HCT116 (cell line): ENCODE measurements around the gene NAA80. TPM values are rescaled to one million over a fixed set of nuclear protein-coding genes. Genes with fewer than 3 reads are reported as not detected.
A peak's percentile ranks its signal among the peaks of the same experiment; 100 is the strongest.

ENCODE experiments used
- ATAC-seq: fragments of 200-7000 bp; cut with Tn5 transposase; 2 replicates; pipeline ENCODE4 v1.9.1; 2020; ENCODE audit warnings: mild to moderate bottlenecking, moderate library complexity
- BruUV-seq: library from RNA; stranded (reverse); fragments of 400-500 nt; replicated peaks from 2 replicates; lab custom pipeline; 2021; lab: Mats Ljungman, UMichigan
- CTCF ChIA-PET: fragments of 300-600 bp; sonication (Branson Sonifier 250); formaldehyde crosslinking; loops from one replicate; lab custom pipeline; 2021; ENCODE audit warnings: antibody characterized with exemption; lab: Charles Lee
- POLR2A ChIA-PET: fragments of 300-600, 350-600 bp; sonication (Branson Sonifier 250); formaldehyde crosslinking; loops from one replicate; lab custom pipeline; 2021; ENCODE audit warnings: antibody characterized with exemption; lab: Charles Lee
- RAD21 ChIA-PET, 2 experiments: fragments of 300-600 bp; sonication (Branson Sonifier 250); formaldehyde crosslinking; loops; one replicate each; lab custom pipeline; 2023; ENCODE audit warnings: low total read pairs in 2 of 2; ENCODE audit not compliant: uncharacterized antibody in 2 of 2, unreplicated experiment in 2 of 2, low non-redundant PET in 1 of 2; lab: Charles Lee
- DNase-seq: peaks from one replicate; pipeline ENCODE4 v3.0.0-alpha.2; 2010; ENCODE audit warnings: low read depth, low spot score
- H2AFZ ChIP-seq: fragments of 200-600 bp; shearing (Covaris generic), sonication (generic); 2 replicates; pipeline ENCODE4 v1.6.1; 2017; ENCODE audit warnings: low read depth, mixed run types, mixed read lengths, antibody characterized with exemption, low read length; ENCODE audit not compliant: poor library complexity, severe bottlenecking
- H3K27ac ChIP-seq: 2 replicates; pipeline ENCODE4 v1.5.1; 2012; ENCODE audit warnings: low read depth, low read length
- H3K27me3 ChIP-seq: fragments of 200-600 bp; sonication (generic); 2 replicates; pipeline ENCODE4 v1.6.1; 2016; ENCODE audit warnings: mixed run types, low read length, mixed read lengths; ENCODE audit not compliant: insufficient read depth
- H3K36me3 ChIP-seq, 2 experiments: fragments of 200-500 bp in 1 of 2; fragments of 200-600 bp in 1 of 2; sonication (Bioruptor generic) in 1 of 2; sonication (generic) in 1 of 2; 2 replicates each; pipeline versions ENCODE4 v1.5.1 to v1.6.1; 2014 to 2016; ENCODE audit warnings: low read length in 2 of 2, inconsistent platforms in 1 of 2, mixed read lengths in 1 of 2, mixed run types in 1 of 2; ENCODE audit not compliant: insufficient read depth in 2 of 2, control insufficient read depth in 1 of 2
- H3K4me1 ChIP-seq, 2 experiments: fragments of 200-600 bp in 1 of 2; sonication (generic) in 1 of 2; 2 replicates each; pipeline versions ENCODE4 v1.5.1 to v1.6.1; 2012 to 2017; ENCODE audit warnings: low read length in 2 of 2, inconsistent platforms in 1 of 2, mild to moderate bottlenecking in 1 of 2, mixed read lengths in 1 of 2, mixed run types in 1 of 2, moderate library complexity in 1 of 2; ENCODE audit not compliant: insufficient read depth in 2 of 2, control insufficient read depth in 1 of 2
- H3K4me2 ChIP-seq: fragments of 200-600 bp; sonication (generic); 2 replicates; pipeline ENCODE4 v1.6.1; 2017; ENCODE audit warnings: mixed run types, low read length, mixed read lengths
- H3K4me3 ChIP-seq, 2 experiments: fragments of 200-600 bp in 1 of 2; sonication (generic) in 1 of 2; replicated peaks in 1 of 2; 2 replicates each; pipeline ENCODE4 v1.5.1; 2011 to 2016; ENCODE audit warnings: low read length in 2 of 2, control low read depth in 1 of 2, low read depth in 1 of 2, mild to moderate bottlenecking in 1 of 2, mixed read lengths in 1 of 2, mixed run types in 1 of 2
- H3K79me2 ChIP-seq: fragments of 200-600 bp; sonication (generic); 2 replicates; pipeline ENCODE4 v1.6.1; 2017; ENCODE audit warnings: mild to moderate bottlenecking, mixed run types, low read length, moderate library complexity, mixed read lengths; ENCODE audit not compliant: insufficient read depth
- H3K9ac ChIP-seq: fragments of 200-600 bp; sonication (generic); 2 replicates; pipeline ENCODE4 v1.6.1; 2016; ENCODE audit warnings: low read length, mixed read lengths
- H3K9me2 ChIP-seq: fragments of 200-600 bp; sonication (generic), shearing (Covaris generic); 2 replicates; pipeline ENCODE4 v1.6.1; 2017; ENCODE audit warnings: mixed run types, mild to moderate bottlenecking, moderate library complexity; ENCODE audit not compliant: insufficient read depth
- H3K9me3 ChIP-seq, 2 experiments: fragments of 200-500 bp in 1 of 2; fragments of 200-600 bp in 1 of 2; sonication (Bioruptor generic) in 1 of 2; sonication (generic) in 1 of 2; 2 replicates each; pipeline ENCODE4 v1.6.1; 2014 to 2017; ENCODE audit warnings: low read length in 2 of 2, mixed read lengths in 2 of 2, inconsistent platforms in 1 of 2, low read depth in 1 of 2, mild to moderate bottlenecking in 1 of 2, mixed run types in 1 of 2, moderate library complexity in 1 of 2; ENCODE audit not compliant: control insufficient read depth in 1 of 2, insufficient read depth in 1 of 2
- H4K20me1 ChIP-seq: fragments of 200-600 bp; sonication (generic), shearing (Covaris generic); 2 replicates; pipeline ENCODE4 v1.6.1; 2017; ENCODE audit warnings: mixed run types, mild to moderate bottlenecking, moderate library complexity; ENCODE audit not compliant: insufficient read depth
- CBX3 ChIP-seq: IDR thresholded peaks from 2 replicates; pipeline ENCODE4 v1.6.1; 2012; ENCODE audit warnings: low read depth
- CEBPB ChIP-seq: IDR thresholded peaks from 2 replicates; pipeline ENCODE4 v1.6.1; 2012; ENCODE audit warnings: low read depth
- CTCF ChIP-seq, 3 experiments: fragments of 200-600 bp in 1 of 3; sonication (generic) in 1 of 3; IDR thresholded peaks in 2 of 3; conservative IDR thresholded peaks in 1 of 3; 2 replicates each; pipeline ENCODE4 v1.5.1; 2012 to 2017; ENCODE audit warnings: low read depth in 2 of 3, low read length in 2 of 3, antibody characterized with exemption in 1 of 3, borderline replicate concordance in 1 of 3, control low read depth in 1 of 3, mild to moderate bottlenecking in 1 of 3, mixed read lengths in 1 of 3, mixed run types in 1 of 3, moderate library complexity in 1 of 3; ENCODE audit not compliant: insufficient read depth in 1 of 3
- EGR1 ChIP-seq: IDR thresholded peaks from 2 replicates; pipeline ENCODE4 v1.6.1; 2012; ENCODE audit warnings: low read depth
- EZH2 ChIP-seq: fragments of 200-600 bp; sonication (generic); IDR thresholded peaks from 2 replicates; pipeline ENCODE4 v1.6.1; 2017; ENCODE audit warnings: antibody characterized with exemption, mixed run types
- FOSL1 ChIP-seq: IDR thresholded peaks from 2 replicates; pipeline ENCODE4 v1.6.1; 2012; ENCODE audit warnings: low read depth
- JUND ChIP-seq: IDR thresholded peaks from 2 replicates; pipeline ENCODE4 v1.6.1; 2012
- POLR2AphosphoS5 ChIP-seq: IDR thresholded peaks from 2 replicates; pipeline ENCODE4 v1.6.1; 2011; ENCODE audit warnings: mild to moderate bottlenecking, low read depth, low read length, moderate library complexity
- RAD21 ChIP-seq: IDR thresholded peaks from 2 replicates; pipeline ENCODE4 v1.6.1; 2012; ENCODE audit warnings: low read depth, mild to moderate bottlenecking
- REST ChIP-seq: IDR thresholded peaks from 2 replicates; pipeline ENCODE4 v1.6.1; 2012; ENCODE audit warnings: low read depth
- SIN3A ChIP-seq: IDR thresholded peaks from 2 replicates; pipeline ENCODE4 v1.6.1; 2012; ENCODE audit warnings: low read depth
- SP1 ChIP-seq: IDR thresholded peaks from 2 replicates; pipeline ENCODE4 v1.6.1; 2012; ENCODE audit warnings: low read depth
- SRF ChIP-seq: IDR thresholded peaks from 2 replicates; pipeline ENCODE4 v1.6.1; 2012; ENCODE audit warnings: low read depth
- TCF7L2 ChIP-seq: IDR thresholded peaks from 2 replicates; pipeline ENCODE4 v1.7.0; 2011; ENCODE audit warnings: borderline replicate concordance, inconsistent platforms; ENCODE audit not compliant: insufficient read depth, insufficient read length; ENCODE audit errors: extremely low read depth
- YY1 ChIP-seq: IDR thresholded peaks from 2 replicates; pipeline ENCODE4 v1.6.1; 2011; ENCODE audit warnings: low read length, low read depth, moderate library complexity, mild to moderate bottlenecking; ENCODE audit not compliant: insufficient replicate concordance; ENCODE audit errors: extremely low read depth
- ZNF274 ChIP-seq: fragments of 200-500 bp; sonication (Bioruptor generic); IDR thresholded peaks from 2 replicates; pipeline ENCODE4 v1.6.1; 2014; ENCODE audit warnings: mild to moderate bottlenecking, low read depth, low read length, inconsistent platforms
- intact Hi-C: fragments of 100-400 bp; cut with micrococcal nuclease; formaldehyde crosslinking; loops from 2 replicates; pipeline ENCODE4 v1.10.0; 2022
- total RNA-seq: library from RNA; stranded (reverse); gene quantifications from one replicate; pipeline ENCODE4 v1.2.1, GENCODE V29; 2021; ENCODE audit not compliant: unreplicated experiment
- TF ChIP-seq, protein P1 (sequence below): IDR thresholded peaks from 2 replicates; pipeline ENCODE4 v1.6.1; 2011; ENCODE audit warnings: mild to moderate bottlenecking, low read length, moderate library complexity; ENCODE audit not compliant: insufficient replicate concordance; ENCODE audit errors: extremely low read depth
- TF ChIP-seq, protein P2 (sequence below): IDR thresholded peaks from 2 replicates; pipeline ENCODE4 v1.6.1; 2012

The NAA80 gene
- total RNA-seq, 1 experiment from 2014 or later = 21.3 TPM

GRCh38 chr3:50262778-50263177 is 36.4 kb downstream of the NAA80 start:
- intact Hi-C loops = no loop called here
- Histone ChIP-seq H3K79me2 (no peaks in the 10 kb centered on the region), H3K4me1 (peaks cover 56 to 85% of the 10 kb centered on the region in 2 experiments), H4K20me1 (no peaks in the 10 kb centered on the region), H3K9me2 (no peaks in the 10 kb centered on the region), H2AFZ (no peak overlapping the region), H3K4me3 (no peak overlapping the region), H3K36me3 (peaks cover 0 to 6% of the 10 kb centered on the region in 2 experiments; a peak in 2 of 4 replicates), H3K27me3 (no peaks in the 10 kb centered on the region), H3K9me3 (no peaks in the 10 kb centered on the region), H3K4me2 (0 out of 2 replicates have a peak overlapping the region, but pooled peaks have one; percentile 80), H3K9ac (no peak overlapping the region), H3K27ac (no peak overlapping the region; the same call in 1 of the 2 replicates)
- BruUV-seq = no TSS peak
- ChIA-PET POLR2A (interaction anchor here (2.5 kb wide), 1 partner anchor 27 kb away, joined by 9 read pairs; the partner anchor contains the start of gene GNAI2), CTCF (interaction anchor here (0.9 to 2.9 kb wide), 5 partner anchors 16 to 85 kb away, joined by 3 to 23 read pairs (median 8); no protein-coding TSS in a partner anchor), RAD21 (no interaction called here)
- ATAC-seq (no peak), DNase-seq (no peak)
- no peak for TF ChIP-seq YY1
- TF ChIP-seq SRF = no peak
- TF ChIP-seq EGR1 = no peak
- no peak for TF ChIP-seq SIN3A
- TF ChIP-seq POLR2AphosphoS5 = no peak
- no peak for TF ChIP-seq RAD21
- TF ChIP-seq, protein P1, sequence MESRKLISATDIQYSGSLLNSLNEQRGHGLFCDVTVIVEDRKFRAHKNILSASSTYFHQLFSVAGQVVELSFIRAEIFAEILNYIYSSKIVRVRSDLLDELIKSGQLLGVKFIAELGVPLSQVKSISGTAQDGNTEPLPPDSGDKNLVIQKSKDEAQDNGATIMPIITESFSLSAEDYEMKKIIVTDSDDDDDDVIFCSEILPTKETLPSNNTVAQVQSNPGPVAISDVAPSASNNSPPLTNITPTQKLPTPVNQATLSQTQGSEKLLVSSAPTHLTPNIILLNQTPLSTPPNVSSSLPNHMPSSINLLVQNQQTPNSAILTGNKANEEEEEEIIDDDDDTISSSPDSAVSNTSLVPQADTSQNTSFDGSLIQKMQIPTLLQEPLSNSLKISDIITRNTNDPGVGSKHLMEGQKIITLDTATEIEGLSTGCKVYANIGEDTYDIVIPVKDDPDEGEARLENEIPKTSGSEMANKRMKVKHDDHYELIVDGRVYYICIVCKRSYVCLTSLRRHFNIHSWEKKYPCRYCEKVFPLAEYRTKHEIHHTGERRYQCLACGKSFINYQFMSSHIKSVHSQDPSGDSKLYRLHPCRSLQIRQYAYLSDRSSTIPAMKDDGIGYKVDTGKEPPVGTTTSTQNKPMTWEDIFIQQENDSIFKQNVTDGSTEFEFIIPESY = no peak
- no peak for TF ChIP-seq TCF7L2
- TF ChIP-seq SP1 = no peak
- no peak for TF ChIP-seq EZH2
- no peak for TF ChIP-seq REST
- TF ChIP-seq CTCF (IDR thresholded peaks at IDR 0.05 in 2 of 3, conservative IDR thresholded peaks at IDR 0.05 in 1 of 3; ENCODE audit: borderline replicate concordance in 1 of 3, insufficient read depth in 1 of 3, low read depth in 2 of 3, low read length in 2 of 3) = no peak
- TF ChIP-seq, protein P2, sequence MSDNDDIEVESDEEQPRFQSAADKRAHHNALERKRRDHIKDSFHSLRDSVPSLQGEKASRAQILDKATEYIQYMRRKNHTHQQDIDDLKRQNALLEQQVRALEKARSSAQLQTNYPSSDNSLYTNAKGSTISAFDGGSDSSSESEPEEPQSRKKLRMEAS = no peak
- TF ChIP-seq JUND = no peak
- no peak for TF ChIP-seq ZNF274
- TF ChIP-seq CBX3 = no peak
- no peak for TF ChIP-seq FOSL1
- TF ChIP-seq CEBPB = no peak
